LNCaP clone FGC (cell line): ENCODE measurements around the gene ACTR3C.
A peak's percentile ranks its signal among the peaks of the same experiment; 100 is the strongest.

Experiments used
- DNase-seq: peaks from one replicate; pipeline ENCODE4 v3.0.0-alpha.2; 2011; ENCODE audit warnings: low read depth
- H3K4me3 ChIP-seq: 2 replicates; pipeline ENCODE4 v1.5.1; 2011; ENCODE audit warnings: mild to moderate bottlenecking, low read depth, low read length, control low read depth
- TF ChIP-seq, protein P1 (sequence below): IDR thresholded peaks from 2 replicates; pipeline ENCODE4 v1.5.1; 2012; ENCODE audit warnings: mild to moderate bottlenecking; ENCODE audit not compliant: control insufficient read depth, insufficient read depth; ENCODE audit errors: extremely low read depth

ACTR3C gene

DNA sequence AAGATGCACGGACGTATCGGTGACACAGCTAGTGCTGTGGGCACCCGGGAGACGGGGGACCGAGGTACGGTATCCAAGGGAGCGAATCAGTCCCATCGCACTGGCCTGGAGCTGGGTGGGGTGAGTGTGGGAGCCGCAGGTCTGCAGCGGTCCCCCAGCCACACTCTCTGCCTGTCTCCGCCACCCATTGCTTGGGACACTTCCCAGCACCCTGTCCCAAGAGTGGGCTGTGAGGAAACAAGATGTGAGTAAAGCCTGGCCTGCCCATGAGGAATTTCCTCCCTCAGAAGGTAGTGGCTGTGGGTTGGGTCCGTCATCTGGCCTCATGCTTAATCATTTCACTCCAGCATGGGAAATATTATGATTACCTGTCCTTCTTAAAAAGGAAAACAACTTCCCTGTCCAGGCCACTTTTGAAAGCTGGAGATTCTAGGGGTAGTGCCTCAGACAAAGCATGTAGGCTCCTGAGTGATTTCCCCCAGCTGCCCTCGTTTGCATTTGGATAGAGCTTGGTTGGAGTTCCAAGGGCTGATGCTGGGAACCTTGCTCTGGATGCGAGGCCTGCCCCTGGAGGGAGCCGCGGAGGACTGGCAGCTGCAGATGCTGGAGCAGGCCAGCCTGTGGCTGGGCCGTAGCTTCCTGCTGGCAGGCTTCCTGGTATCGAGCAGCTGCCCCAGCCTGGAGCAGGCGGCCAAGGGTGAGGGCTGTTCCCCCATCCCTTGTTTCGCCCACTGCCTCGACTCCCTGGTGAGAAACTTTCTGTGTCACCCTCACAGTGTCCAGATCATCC lies 6.2 kb upstream of the ACTR3C start:
- no peak for DNase-seq
- H3K4me3 ChIP-seq = no peak overlapping the region

DNA sequence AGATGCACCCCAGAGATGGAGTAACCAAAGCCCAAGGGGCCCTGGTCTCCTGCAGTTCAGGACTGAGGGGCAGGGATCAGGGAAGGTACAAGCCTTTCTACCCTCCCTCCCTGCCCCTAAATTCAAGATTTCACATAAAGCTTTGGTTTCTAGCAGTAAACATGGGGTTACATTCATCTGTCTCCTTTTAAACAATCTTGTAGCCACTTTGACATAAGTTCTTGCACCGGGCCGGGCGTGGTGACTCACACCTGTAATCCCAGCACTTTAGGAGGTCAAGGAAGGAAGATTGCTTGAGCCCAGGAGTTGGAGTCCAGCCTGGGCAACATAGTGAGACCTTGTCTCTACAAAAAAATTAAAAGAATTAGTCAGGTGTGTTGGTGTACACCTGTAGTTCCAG lies 4.0 kb upstream of the ACTR3C start:
- no peak for DNase-seq
- H3K4me3 ChIP-seq = no peak overlapping the region
- TF ChIP-seq, protein P1, sequence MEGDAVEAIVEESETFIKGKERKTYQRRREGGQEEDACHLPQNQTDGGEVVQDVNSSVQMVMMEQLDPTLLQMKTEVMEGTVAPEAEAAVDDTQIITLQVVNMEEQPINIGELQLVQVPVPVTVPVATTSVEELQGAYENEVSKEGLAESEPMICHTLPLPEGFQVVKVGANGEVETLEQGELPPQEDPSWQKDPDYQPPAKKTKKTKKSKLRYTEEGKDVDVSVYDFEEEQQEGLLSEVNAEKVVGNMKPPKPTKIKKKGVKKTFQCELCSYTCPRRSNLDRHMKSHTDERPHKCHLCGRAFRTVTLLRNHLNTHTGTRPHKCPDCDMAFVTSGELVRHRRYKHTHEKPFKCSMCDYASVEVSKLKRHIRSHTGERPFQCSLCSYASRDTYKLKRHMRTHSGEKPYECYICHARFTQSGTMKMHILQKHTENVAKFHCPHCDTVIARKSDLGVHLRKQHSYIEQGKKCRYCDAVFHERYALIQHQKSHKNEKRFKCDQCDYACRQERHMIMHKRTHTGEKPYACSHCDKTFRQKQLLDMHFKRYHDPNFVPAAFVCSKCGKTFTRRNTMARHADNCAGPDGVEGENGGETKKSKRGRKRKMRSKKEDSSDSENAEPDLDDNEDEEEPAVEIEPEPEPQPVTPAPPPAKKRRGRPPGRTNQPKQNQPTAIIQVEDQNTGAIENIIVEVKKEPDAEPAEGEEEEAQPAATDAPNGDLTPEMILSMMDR = no peak

More for the DNA sequence above, 6.2 kb upstream of the ACTR3C start:
- TF ChIP-seq, protein P1 = no peak

DNA sequence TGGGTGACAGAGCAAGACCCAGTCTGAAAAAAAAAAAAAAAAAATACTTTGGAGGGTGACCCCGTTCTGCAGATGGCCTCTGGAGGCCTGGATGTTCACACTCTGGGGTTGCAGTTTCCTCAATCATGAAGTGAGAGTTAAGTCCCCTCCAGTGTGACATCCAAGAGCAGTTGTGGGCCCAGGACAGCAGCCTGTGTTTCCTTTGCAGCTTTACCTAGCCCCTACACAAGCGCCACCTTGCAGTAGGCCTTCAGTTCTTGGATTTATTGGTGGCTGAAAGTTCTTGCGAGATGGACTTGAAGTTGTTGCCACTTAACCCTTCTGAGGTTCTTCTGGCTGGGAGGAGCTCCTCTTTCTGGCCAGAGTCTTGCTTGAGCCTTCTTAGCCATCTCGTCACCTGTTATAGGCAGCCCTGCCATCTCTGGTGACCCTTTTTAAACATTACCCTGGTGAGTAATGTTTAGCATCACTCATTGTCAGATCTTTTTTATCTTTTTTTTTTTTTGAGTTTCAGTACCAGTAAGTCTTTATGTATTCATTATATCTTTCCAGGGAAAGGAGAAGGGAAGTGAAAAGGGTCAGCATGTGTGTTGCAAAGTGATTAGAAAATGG lies 3.4 kb upstream of the ACTR3C start:
- DNase-seq = no peak
- TF ChIP-seq, protein P1 = no peak
- no peak overlapping the region for H3K4me3 ChIP-seq

DNA sequence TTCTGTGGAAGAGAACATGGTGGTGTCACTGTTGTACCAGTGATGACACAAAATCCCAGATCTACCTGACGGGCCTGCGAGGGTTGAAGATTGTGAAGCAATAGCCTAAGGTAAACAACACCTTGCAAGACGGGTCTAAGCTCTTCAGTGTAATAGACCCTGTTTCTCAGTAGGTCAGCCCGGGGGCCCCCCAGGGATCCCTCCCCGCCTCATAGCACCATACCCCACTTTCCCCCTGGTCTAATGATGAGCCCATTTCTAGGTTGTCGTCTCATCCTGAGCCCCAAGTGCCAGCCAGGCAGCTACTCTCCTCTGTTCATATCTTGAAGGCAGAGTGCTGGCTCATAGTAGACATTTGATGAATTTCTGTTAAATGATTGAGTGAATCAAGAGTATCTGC lies 2.6 kb upstream of the ACTR3C start:
- no peak for DNase-seq
- H3K4me3 ChIP-seq = no peak overlapping the region
- TF ChIP-seq, protein P1 = no peak

DNA sequence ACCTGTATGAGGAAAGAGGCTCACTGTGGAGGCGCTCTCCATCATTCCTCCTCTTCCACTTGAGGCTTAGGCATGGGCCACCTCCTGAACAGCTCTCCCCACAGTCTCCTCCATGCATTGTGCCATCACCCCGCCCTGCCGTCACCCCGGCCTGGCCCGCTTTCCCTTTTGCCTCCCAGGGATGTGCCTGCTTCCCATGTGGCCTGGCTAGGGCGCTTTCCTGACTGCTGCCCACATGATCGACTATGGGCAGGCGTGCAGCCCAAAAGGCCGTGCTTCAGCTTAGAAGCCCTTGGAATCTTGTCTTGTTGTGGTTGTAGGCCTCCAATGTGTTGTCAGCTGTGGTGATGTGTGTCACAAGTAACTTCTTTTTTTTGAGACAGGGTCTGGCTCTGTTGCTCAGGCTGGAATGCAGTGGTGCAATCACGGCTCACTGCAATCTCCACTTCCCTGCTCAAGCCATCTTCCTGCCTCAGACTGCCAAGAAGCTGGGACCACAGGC lies 1.8 kb upstream of the ACTR3C start:
- TF ChIP-seq, protein P1 = no peak
- DNase-seq = no peak
- no peak overlapping the region for H3K4me3 ChIP-seq

DNA sequence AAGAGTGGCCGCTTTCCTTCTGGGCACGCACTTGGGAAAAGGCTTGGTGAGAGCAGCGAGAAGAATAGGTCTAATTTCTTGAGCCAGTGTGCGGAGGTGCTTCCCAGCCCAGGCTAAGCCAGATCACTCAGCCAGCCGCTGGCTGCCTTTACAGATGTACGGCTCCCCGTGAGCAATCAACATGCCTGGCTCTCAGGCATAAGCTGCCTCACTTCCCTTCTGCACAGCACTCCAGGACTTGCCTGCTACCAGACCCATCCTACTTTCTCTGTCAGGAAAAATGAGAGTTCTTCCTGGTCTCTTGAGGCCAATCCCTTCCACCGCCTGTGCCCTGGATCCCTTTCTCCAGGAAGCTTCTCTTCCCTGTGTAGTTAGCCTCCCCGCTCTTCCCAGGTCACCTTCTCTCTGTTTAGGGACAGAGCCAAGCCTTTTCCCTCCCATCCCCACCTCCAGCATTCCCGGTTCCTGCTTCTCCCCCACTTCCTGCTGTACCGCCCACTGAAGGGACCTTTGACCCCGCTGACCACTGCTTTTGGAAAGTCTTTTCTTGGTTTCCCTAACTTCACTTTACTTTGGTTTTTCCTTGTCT lies 1.1 kb upstream of the ACTR3C start:
- no peak for DNase-seq
- TF ChIP-seq, protein P1 = no peak
- H3K4me3 ChIP-seq = peak overlapping the region; percentile 70
